SU-DHL-6 (cell line): ENCODE measurements around the gene EPHB2.

Experiments used
- H2AFZ ChIP-seq: fragments of 200-600 bp; sonication (generic); 2 replicates; pipeline ENCODE4 v1.6.1; 2014; ENCODE audit warnings: low read depth, mild to moderate bottlenecking, moderate library complexity, mixed read lengths, antibody characterized with exemption, low read length; ENCODE audit not compliant: severe bottlenecking
- H3F3A ChIP-seq: fragments of 200-600 bp; shearing (Covaris generic); 2 replicates; pipeline ENCODE4 v1.6.0; 2016; ENCODE audit warnings: antibody characterized with exemption, mild to moderate bottlenecking; ENCODE audit not compliant: insufficient read depth
- H3K27ac ChIP-seq: fragments of 200-600 bp; sonication (generic); 2 replicates; pipeline ENCODE4 v1.5.1; 2016; ENCODE audit warnings: low read depth, mild to moderate bottlenecking, low read length, moderate library complexity, mixed read lengths
- H3K27me3 ChIP-seq: fragments of 200-600 bp; sonication (generic), shearing (Covaris generic); 2 replicates; pipeline ENCODE4 v1.6.0; 2014; ENCODE audit warnings: mild to moderate bottlenecking, low read length
- H3K36me3 ChIP-seq: fragments of 200-600 bp; sonication (generic); 2 replicates; pipeline ENCODE4 v1.6.1; 2014; ENCODE audit warnings: mild to moderate bottlenecking, low read length, mixed read lengths
- H3K4me2 ChIP-seq: fragments of 300-600, 200-600 bp; shearing (Covaris generic), sonication (generic); 2 replicates; pipeline ENCODE4 v1.6.0; 2014; ENCODE audit warnings: low read length, low read depth, mild to moderate bottlenecking; ENCODE audit not compliant: poor library complexity, severe bottlenecking
- H3K4me3 ChIP-seq: fragments of 200-600 bp; sonication (generic); 2 replicates; pipeline ENCODE4 v1.5.1; 2014; ENCODE audit warnings: antibody characterized with exemption, low read length, mild to moderate bottlenecking, mixed read lengths; ENCODE audit not compliant: insufficient read depth, poor library complexity, severe bottlenecking
- H3K79me2 ChIP-seq: fragments of 200-600 bp; sonication (generic); 2 replicates; pipeline ENCODE4 v1.6.1; 2014; ENCODE audit warnings: mild to moderate bottlenecking, low read length, moderate library complexity; ENCODE audit not compliant: insufficient read depth
- H3K9ac ChIP-seq: fragments of 200-600 bp; sonication (generic); 2 replicates; pipeline ENCODE4 v1.7.0; 2014; ENCODE audit warnings: mild to moderate bottlenecking, low read length
- H3K9me2 ChIP-seq: fragments of 200-600 bp; sonication (generic); replicated peaks from 2 replicates; pipeline ENCODE4 v1.6.1; 2014; ENCODE audit warnings: low read length; ENCODE audit not compliant: insufficient read depth
- H3K9me3 ChIP-seq: fragments of 200-600 bp; sonication (generic); 2 replicates; pipeline ENCODE4 v1.6.1; 2014; ENCODE audit warnings: low read length, mixed read lengths; ENCODE audit not compliant: insufficient read depth
- H4K20me1 ChIP-seq: fragments of 200-600 bp; sonication (generic); 2 replicates; pipeline ENCODE4 v1.6.1; 2014; ENCODE audit warnings: low read depth, mild to moderate bottlenecking, antibody characterized with exemption, low read length, moderate library complexity, mixed read lengths
- EZH2phosphoT487 ChIP-seq: fragments of 200-600 bp; sonication (generic), shearing (Covaris generic); conservative IDR thresholded peaks from 2 replicates; pipeline ENCODE4 v1.6.1; 2018; ENCODE audit warnings: mild to moderate bottlenecking, antibody characterized with exemption, low read length, moderate library complexity, mixed read lengths
- TF ChIP-seq, protein P1 (sequence below): fragments of 200-600 bp; sonication (generic); IDR thresholded peaks from one replicate; pipeline ENCODE4 v1.5.1; 2017; ENCODE audit warnings: antibody characterized with exemption, mild to moderate bottlenecking, low read length, moderate library complexity; ENCODE audit not compliant: insufficient read depth, poor library complexity, severe bottlenecking

Gene EPHB2

DNA sequence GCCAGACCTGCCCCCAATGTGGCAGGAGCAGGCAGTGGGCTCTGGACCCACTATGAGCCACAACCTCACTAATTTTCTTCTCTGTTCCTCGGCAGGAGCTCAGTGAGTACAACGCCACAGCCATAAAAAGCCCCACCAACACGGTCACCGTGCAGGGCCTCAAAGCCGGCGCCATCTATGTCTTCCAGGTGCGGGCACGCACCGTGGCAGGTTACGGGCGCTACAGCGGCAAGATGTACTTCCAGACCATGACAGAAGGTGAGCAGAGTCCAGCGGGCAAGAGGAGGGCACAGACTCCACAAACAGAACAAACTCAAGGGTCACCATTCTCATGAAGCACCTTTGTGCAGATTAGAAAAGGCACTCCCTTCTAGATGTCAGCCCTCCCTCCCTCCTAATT lies 182.2 kb downstream of the EPHB2 start:
- no peak overlapping the region for H2AFZ ChIP-seq
- H3K27ac ChIP-seq = no peak overlapping the region
- no peaks in the 10 kb centered on the region for H3K27me3 ChIP-seq
- H3K79me2 ChIP-seq = no peaks in the 10 kb centered on the region
- no peak overlapping the region for H3K4me3 ChIP-seq
- no peaks in the 10 kb centered on the region for H4K20me1 ChIP-seq
- H3K36me3 ChIP-seq = no peaks in the 10 kb centered on the region
- TF ChIP-seq, protein P1, sequence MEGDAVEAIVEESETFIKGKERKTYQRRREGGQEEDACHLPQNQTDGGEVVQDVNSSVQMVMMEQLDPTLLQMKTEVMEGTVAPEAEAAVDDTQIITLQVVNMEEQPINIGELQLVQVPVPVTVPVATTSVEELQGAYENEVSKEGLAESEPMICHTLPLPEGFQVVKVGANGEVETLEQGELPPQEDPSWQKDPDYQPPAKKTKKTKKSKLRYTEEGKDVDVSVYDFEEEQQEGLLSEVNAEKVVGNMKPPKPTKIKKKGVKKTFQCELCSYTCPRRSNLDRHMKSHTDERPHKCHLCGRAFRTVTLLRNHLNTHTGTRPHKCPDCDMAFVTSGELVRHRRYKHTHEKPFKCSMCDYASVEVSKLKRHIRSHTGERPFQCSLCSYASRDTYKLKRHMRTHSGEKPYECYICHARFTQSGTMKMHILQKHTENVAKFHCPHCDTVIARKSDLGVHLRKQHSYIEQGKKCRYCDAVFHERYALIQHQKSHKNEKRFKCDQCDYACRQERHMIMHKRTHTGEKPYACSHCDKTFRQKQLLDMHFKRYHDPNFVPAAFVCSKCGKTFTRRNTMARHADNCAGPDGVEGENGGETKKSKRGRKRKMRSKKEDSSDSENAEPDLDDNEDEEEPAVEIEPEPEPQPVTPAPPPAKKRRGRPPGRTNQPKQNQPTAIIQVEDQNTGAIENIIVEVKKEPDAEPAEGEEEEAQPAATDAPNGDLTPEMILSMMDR = no peak
- TF ChIP-seq EZH2phosphoT487 = no peak
- no peak overlapping the region for H3K9ac ChIP-seq
- H3K4me2 ChIP-seq = no peak overlapping the region
- no peaks in the 10 kb centered on the region for H3K9me2 ChIP-seq
- no peaks in the 10 kb centered on the region for H3F3A ChIP-seq
- no peaks in the 10 kb centered on the region for H3K9me3 ChIP-seq

DNA sequence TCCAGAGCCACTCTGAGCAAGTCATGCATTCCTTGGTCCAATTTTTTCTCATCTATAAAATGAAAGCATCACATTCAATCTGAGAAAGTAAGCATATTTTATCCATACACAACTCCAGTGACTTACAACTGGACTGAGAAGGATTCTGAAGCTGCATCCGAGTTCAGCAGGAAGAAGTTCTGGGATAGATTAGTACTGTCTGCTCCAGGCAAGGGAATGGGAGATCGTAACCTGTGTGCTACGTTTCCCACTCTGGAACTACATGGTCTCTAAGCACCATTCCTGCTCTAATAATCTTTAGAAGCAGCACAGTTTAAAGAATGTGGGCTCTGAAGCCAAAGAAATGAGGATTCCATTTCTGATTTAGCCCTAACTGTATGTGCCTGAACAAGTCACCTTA lies 182.7 kb downstream of the EPHB2 start:
- Histone ChIP-seq H3K9ac (no peak overlapping the region), H3K9me2 (no peaks in the 10 kb centered on the region), H2AFZ (no peak overlapping the region), H4K20me1 (no peaks in the 10 kb centered on the region), H3K4me2 (no peak overlapping the region), H3F3A (no peaks in the 10 kb centered on the region), H3K4me3 (no peak overlapping the region), H3K27me3 (no peaks in the 10 kb centered on the region), H3K36me3 (no peaks in the 10 kb centered on the region), H3K9me3 (no peaks in the 10 kb centered on the region), H3K79me2 (no peaks in the 10 kb centered on the region), H3K27ac (no peak overlapping the region)
- no peak for TF ChIP-seq EZH2phosphoT487
- TF ChIP-seq, protein P1 = no peak

DNA sequence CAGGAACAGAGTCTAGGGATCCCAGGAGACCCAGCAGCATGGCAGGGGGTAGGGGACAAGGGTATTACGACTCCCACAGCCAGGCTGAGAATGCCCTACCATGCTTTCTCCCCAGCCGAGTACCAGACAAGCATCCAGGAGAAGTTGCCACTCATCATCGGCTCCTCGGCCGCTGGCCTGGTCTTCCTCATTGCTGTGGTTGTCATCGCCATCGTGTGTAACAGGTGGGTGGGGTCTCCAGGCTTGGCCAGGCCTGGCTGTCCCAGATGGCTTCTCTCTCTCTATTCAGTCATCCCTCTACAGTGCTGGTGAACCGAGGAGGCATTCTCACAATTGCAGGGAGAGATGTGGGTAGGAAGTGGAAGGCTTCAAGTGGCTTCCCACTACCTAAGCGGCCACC lies 184.7 kb downstream of the EPHB2 start:
- no peaks in the 10 kb centered on the region for H4K20me1 ChIP-seq
- no peaks in the 10 kb centered on the region for H3K27me3 ChIP-seq
- TF ChIP-seq, protein P1 = no peak
- TF ChIP-seq EZH2phosphoT487 = no peak
- no peaks in the 10 kb centered on the region for H3K9me3 ChIP-seq
- no peak overlapping the region for H3K4me3 ChIP-seq
- no peaks in the 10 kb centered on the region for H3F3A ChIP-seq
- no peak overlapping the region for H3K4me2 ChIP-seq
- no peaks in the 10 kb centered on the region for H3K9me2 ChIP-seq
- no peaks in the 10 kb centered on the region for H3K36me3 ChIP-seq
- H3K79me2 ChIP-seq = no peaks in the 10 kb centered on the region
- H2AFZ ChIP-seq = no peak overlapping the region
- H3K9ac ChIP-seq = no peak overlapping the region
- no peak overlapping the region for H3K27ac ChIP-seq
